Activated effector memory CD4-positive, alpha-beta T cell treated with Interleukin-2 at 50 U/mL for 16 hours (primary cell): ENCODE data around the gene TOE1.
"Not testable (repeated sequence)": the region's sequence is repeated elsewhere in the genome, so short reads cannot be mapped to it uniquely, and the experiment has no call there.

Experiments used
- DNase-seq: peaks from one replicate; pipeline ENCODE4 v3.0.0-alpha.2; 2020

Gene TOE1

DNA sequence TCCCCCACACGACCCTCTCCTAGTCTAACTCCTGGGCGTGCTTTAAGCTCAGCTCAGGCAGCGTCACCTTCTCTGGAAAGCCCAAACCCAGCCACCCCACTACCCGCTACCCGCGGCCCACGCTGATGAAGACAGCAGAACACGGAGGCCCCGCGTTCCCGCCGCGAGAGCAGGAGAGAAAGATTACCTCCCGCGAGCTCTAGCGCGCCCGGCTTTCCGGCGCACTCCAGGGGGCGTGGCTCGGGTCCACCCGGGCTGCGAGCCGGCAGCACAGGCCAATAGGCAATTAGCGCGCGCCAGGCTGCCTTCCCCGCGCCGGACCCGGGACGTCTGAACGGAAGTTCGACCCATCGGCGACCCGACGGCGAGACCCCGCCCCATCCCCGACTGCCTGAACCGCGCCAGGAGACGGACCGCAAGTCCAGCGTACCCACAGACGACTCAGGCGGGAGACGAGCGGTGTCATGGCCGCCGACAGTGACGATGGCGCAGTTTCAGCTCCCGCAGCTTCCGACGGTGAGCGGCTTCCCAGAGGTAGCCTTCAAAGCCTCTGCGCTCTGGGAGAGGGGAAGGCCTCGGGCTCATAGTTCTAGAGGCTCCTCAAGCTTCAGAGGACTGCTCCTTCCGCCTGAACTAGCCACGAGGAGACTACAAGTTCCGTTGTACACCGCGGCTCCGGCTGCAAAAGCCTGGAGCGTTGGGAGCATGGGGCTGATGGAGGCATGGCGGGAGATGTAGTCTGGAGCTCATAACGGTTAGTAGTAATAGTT is at the start of gene TOE1, which contains the start of gene MUTYH:
TSS of gene TOE1 (plus strand) at position 382 of the 770 bp plus-strand sequence. CDS start at position 465, 83 bp downstream.
TSS of gene MUTYH (minus strand) at position 652 of the 770 bp plus-strand sequence. CDS start 5,935 bp downstream, outside the sequence.
- peak; percentile 88 for DNase-seq

DNA sequence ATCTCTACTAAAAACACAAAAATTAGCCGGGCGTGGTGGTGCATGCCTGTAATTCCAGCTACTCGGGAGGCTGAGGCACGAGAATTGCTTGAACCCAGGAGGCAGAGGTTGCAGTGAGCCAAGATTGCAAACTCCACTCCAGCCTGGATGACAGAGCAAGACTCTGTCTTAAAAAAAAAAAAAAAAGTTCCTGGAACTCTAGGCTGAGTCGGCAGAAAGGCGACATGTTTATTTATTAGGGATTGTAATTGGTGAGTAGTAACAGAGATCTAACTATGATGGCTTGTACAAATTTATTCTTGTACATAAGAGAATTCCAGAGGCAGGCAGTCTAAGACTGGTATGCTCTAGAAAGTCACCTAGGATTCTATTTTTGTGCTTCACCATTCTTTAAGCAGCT is 49.0 kb upstream of the TOE1 start:
- not testable (repeated sequence) for DNase-seq

DNA sequence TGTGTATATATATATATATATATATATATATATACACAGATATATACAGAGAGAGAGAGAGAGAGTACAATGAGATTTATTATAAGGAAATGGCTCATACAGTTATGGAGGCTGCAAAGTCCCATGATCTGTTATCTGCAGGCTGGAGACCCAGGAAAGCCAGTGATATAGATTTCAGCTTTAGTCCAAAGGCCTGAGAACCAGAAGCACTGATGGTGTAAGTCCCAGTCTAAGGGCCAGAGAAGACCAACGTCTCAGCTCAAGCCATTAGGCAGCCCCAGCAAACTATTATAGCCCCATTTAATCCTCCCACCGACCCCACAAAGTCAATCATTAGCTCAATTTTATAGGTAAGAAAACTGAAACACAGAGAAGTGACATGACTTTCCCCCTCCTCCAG is 48.3 kb upstream of the TOE1 start:
- DNase-seq = no peak

DNA sequence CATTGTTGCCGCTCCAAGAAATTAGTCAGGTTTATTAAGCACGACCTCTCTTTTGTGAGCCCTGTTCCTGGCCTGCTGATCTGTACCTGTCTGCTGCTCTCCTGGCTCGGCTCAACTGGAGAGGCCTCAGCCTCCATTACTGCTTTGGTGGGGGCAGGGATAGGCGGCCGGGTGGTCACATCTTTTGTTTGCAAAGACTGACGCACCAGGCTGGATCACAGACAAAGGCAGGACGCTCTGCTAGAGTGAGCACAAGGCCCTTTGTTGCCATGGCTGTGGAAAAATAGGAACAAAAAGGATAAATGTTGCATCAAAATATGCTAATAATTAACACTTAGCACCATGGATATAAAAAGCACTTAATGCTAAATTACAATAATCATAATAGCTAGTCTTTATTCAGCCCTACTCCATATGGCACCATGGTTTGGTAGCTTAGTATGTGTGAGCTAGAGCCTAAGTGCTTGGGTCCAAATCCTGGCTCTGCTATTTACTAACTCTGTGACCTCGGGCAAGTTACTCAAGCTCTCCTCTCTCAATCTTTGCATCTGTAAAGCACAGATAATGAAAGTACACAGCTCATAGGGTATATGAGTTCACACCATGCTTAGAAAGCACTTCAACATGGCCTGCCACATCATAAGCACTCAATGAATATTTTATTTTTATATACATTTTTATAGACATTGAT is 42.2 kb upstream of the TOE1 start:
- no peak for DNase-seq

- no peak for DNase-seq
Observed at GRCh38 chr1:45299296-45299695, 40.7 kb upstream of the TOE1 start.

DNA sequence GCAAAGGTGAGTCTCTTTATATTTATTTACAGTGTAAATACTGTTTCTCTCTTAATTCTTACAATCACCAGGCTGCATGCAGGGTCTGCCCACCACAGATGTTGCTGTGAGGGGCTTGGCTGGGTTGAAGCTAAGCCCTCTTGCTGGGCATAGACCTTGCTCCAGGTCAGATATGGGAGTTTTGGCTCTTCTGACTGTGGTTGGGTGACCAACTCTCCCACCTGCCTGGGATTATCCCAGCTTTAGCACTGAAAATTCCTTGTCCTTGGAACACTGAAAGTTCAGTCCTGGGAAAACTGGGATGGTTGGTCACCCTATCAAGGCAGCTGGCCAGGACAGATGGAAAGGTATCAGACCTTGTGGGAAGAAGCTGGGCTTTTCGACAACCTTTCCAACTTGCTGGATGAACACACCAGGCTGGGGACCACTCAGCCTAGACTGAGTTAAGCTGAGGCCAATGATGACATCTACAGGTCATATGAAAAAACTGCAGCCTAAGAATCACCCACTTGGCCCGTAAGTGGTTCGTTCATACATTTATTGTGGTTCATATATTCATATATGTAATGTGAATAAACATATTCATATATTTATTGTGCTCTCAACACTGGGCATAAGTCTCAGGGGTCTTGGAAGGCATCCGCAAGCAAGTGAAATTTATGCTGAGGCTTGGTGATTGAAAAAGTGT is 39.8 kb upstream of the TOE1 start:
- peak; percentile 7 for DNase-seq

DNA sequence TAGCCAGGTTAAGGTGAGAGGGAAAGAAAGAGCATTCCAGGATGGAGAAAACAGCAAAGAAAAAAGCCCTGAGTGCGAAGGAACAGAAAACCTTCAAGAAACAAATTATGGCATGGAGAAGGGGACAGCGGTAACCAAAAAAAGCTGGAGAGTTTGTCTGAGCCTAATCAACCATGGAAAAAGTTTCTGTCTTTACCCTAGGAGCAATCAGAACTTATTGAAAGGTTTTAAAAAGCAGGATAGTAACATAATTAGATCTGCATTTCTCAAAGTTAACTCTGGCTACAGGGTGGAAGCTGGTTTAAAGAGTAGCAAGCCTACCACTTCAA is 39.3 kb upstream of the TOE1 start:
- DNase-seq = no peak

DNA sequence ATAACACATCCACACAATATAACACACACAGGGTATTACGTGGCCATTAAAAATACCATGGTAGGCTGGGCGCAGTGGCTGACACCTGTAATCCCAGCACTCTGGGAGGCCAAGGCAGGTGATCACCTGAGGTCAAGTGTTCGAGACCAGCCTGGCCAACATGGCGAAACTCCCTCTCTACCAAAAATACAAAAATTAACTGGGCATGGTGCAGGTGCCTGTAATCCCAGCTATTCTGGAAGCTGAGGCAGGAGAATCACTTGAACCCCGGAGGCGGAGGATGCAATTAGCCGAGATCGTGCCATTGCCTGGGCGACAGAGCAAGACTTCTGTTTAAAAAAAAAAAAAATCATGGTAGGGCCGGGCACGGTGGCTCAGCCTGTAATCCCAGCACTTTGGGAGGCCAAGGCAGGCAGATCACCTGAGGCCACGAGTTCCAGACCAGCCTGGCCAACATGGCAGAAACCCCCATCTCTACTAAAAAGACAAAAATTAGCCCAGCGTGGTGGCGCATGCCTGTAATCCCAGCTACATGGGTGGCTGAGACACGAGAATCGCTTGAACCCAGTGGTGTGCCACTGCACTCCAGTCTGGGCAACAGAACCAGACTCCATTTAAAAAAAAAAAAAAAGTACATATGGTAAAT is 37.3 kb upstream of the TOE1 start:
- no peak for DNase-seq

DNA sequence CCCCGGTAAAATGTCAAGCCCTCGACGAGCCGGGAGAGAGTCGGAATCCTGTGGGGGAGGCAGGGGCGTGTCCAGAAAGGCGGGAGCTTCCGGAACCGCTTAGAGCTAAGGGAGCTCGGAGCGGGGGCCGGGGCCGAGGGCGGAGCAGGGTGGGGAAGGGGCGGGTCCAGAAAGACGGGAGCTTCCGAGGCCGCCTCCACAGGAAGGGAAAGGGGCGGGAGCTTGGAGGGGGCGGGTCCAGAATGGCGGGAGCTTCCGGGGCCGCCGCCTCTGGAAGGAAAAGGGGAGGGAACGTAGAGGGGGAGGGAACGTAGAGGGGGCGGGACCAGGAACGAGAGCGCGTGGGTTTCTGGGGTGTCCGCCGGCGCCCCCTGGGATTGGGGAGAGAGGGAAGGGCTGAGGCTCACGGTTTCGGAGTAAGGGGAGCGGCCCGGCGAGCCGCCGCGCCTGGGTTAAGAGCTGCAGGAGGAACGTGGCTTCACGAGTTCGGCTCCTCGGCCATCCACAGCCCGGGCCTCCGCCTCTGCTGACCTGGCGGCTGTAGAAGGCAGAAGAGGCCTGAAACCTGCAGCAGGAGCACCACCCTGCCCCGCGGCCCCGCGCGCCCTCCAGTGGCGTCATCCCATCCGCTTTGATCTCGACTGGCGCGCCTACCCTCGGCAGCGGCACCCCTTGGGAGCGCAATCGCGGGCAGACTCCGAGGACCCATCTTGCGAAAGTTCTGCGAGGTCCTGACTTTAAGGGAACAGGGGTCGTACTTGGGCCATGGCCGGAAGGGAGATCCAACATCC is 36.3 kb upstream of the TOE1 start:
- DNase-seq = peak; percentile 97

DNA sequence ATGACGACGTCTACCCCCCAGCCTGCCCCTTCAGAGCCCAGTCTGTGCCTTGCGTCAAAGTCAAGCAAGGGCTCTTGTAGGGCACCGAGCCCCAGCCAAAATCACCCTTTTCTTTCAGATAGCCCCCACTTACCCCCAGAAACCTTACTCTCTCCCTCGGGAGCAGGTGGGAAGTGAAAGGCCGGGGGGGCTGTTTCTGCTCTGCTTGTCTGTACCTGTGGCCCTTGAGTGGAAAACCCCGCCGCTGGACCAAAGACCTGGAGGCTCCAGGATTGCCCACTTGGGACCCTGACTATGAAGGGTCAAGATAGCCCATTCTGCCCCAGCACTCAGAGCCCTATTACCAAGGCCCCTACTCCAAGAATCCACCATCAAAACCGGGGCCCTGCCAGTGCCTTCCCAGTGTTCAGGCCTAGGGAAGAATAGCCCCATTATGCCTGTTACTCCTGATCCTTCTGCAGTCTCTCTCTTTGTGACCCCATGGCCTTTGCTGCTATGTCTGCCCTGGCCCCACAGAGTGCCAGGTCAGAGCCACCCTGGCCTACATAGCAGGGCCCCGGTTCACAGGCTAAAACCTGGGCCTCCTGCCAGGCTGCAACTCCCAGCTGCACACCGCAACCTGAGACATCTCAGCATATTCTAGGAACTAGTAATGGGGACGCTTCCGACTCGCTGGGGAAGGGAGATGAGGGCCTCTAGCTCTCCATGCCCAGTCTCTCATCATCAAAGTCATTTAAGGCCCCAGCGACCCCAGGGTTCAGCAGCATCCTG is 35.5 kb upstream of the TOE1 start:
- no peak for DNase-seq

GRCh38 chr1:45305231-45305630 is 34.7 kb upstream of the TOE1 start:
- no peak for DNase-seq

GRCh38 chr1:45306319-45306718 is 33.7 kb upstream of the TOE1 start:
- DNase-seq = no peak

- DNase-seq = no peak
Observed at GRCh38 chr1:45306905-45307304, 33.1 kb upstream of the TOE1 start.

- no peak for DNase-seq
Observed at GRCh38 chr1:45314266-45314665, 25.7 kb upstream of the TOE1 start.

GRCh38 chr1:45317166-45317565 is 22.8 kb upstream of the TOE1 start:
- no peak for DNase-seq

- DNase-seq = no peak
Observed at GRCh38 chr1:45319761-45320160, 20.2 kb upstream of the TOE1 start.

DNA sequence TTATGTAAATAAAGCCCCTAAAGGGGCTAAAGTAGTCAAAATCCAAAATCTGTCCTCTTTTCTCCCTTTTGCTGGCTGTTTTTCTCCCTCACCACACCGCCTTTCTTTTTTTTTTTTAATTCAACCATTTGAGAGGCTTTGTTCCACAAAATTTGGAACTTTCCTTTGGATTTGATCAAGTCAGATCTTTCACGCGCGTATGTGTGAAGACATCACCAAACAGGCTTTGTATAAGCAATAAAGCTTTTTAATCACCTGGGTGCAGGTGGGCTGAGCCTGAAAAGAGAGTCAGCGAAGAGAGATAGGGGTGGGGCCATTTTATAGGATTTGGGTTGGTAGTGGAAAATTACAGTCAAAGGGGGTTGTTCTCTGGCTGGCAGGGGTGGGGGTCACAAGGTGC is 18.5 kb upstream of the TOE1 start:
- no peak for DNase-seq

DNA sequence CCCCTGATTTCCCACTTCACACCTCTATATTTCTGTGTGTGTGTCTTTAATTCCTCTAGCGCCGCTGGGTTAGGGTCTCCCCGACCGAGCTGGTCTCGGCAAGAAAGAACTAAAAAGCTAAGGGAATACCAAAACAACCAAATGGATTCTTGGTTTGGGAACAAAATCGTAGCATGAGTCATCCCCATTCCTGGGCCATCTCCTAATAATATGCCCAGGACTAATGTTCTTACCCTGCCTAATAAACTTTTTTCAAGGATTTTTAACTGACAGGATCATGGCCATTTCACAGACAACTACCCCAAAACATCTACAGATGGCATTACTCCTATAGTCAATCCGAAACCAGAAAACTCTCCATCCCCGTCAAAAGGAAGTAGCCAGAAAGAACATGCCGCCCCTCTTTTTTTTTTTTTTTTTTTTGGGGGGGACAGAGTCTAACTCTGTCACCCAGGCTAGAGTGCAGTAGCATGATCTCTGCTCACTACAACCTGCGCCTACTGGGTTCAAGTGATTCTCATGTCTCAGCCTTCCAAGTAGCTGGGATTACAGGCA is 17.4 kb upstream of the TOE1 start:
- no peak for DNase-seq

- DNase-seq = no peak
Observed at GRCh38 chr1:45325851-45326506, 14.0 kb upstream of the TOE1 start.
